KMS-11 (cell line): Measurements from ENCODE around the gene NMRAL1.

ENCODE experiments used
- H2AFZ ChIP-seq: fragments of 200-600 bp; sonication (generic); 2 replicates; pipeline ENCODE4 v1.6.1; 2016; ENCODE audit warnings: antibody characterized with exemption, mixed run types, low read depth
- H3K27ac ChIP-seq: fragments of 200-600 bp; sonication (generic); 2 replicates; pipeline ENCODE4 v1.6.1; 2016; ENCODE audit warnings: mild to moderate bottlenecking, mixed run types
- H3K27me3 ChIP-seq: fragments of 200-600 bp; sonication (generic); 2 replicates; pipeline ENCODE4 v1.6.1; 2017; ENCODE audit warnings: mild to moderate bottlenecking, low read depth, mixed run types, moderate library complexity; ENCODE audit not compliant: insufficient read depth
- H3K36me3 ChIP-seq: fragments of 200-600 bp; sonication (generic); 2 replicates; pipeline ENCODE4 v1.6.1; 2017; ENCODE audit warnings: mild to moderate bottlenecking, mixed run types; ENCODE audit not compliant: insufficient read depth
- H3K4me1 ChIP-seq: fragments of 200-600 bp; sonication (generic); 2 replicates; pipeline ENCODE4 v1.6.1; 2016; ENCODE audit warnings: mild to moderate bottlenecking, low read depth, mixed run types; ENCODE audit not compliant: poor library complexity, severe bottlenecking
- H3K4me2 ChIP-seq: fragments of 200-600 bp; sonication (generic); 2 replicates; pipeline ENCODE4 v1.7.0; 2016; ENCODE audit warnings: mild to moderate bottlenecking, mixed run types
- H3K4me3 ChIP-seq: fragments of 200-600 bp; sonication (generic); IDR thresholded peaks from 2 replicates; pipeline ENCODE4 v1.6.1; 2017; ENCODE audit warnings: low read depth, low read length, mixed read lengths; ENCODE audit not compliant: insufficient read depth
- H3K79me2 ChIP-seq: fragments of 200-600 bp; sonication (generic); 2 replicates; pipeline ENCODE4 v1.6.1; 2016; ENCODE audit warnings: low read depth, mixed run types; ENCODE audit not compliant: insufficient read depth
- H3K9ac ChIP-seq: fragments of 200-600 bp; sonication (generic); 2 replicates; pipeline ENCODE4 v1.6.1; 2016; ENCODE audit warnings: mild to moderate bottlenecking, mixed run types
- H4K20me1 ChIP-seq: fragments of 200-600 bp; sonication (generic); 2 replicates; pipeline ENCODE4 v1.6.1; 2016; ENCODE audit warnings: mild to moderate bottlenecking, mixed run types; ENCODE audit not compliant: insufficient read depth
- TF ChIP-seq, protein P1 (sequence below): fragments of 200-600 bp; sonication (generic); conservative IDR thresholded peaks from 2 replicates; pipeline ENCODE4 v1.6.1; 2017; ENCODE audit warnings: low read depth, mild to moderate bottlenecking, antibody characterized with exemption, low read length, moderate library complexity, mixed read lengths

The NMRAL1 gene

DNA sequence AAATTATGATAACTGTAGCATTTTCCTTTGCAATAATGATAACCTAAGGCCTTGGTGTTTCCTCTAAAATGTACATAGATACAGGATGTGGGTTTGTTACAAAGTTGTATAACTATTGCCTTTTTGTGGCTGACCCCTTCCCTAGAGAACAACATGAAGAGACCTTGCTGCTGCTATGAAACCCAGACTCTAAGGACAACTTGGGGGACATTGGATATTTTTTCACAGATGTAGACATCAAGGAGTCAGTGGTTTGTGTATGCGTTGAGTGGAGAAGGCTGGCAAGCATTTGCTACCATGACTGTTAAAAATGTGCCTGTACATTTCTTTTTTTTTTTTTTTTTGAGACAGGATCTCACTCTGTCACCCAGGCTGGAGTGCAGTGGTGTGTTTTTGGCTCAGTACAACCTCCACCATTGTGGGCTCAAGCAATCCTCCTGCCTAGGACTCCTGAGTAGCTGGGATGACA, 14.1 kb upstream of the NMRAL1 start:
- TF ChIP-seq, protein P1, sequence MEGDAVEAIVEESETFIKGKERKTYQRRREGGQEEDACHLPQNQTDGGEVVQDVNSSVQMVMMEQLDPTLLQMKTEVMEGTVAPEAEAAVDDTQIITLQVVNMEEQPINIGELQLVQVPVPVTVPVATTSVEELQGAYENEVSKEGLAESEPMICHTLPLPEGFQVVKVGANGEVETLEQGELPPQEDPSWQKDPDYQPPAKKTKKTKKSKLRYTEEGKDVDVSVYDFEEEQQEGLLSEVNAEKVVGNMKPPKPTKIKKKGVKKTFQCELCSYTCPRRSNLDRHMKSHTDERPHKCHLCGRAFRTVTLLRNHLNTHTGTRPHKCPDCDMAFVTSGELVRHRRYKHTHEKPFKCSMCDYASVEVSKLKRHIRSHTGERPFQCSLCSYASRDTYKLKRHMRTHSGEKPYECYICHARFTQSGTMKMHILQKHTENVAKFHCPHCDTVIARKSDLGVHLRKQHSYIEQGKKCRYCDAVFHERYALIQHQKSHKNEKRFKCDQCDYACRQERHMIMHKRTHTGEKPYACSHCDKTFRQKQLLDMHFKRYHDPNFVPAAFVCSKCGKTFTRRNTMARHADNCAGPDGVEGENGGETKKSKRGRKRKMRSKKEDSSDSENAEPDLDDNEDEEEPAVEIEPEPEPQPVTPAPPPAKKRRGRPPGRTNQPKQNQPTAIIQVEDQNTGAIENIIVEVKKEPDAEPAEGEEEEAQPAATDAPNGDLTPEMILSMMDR = no peak
- Histone ChIP-seq H3K27ac (no peak overlapping the region), H3K36me3 (no peaks in the 10 kb centered on the region), H3K4me2 (no peak overlapping the region), H3K4me3 (no peak overlapping the region), H4K20me1 (no peaks in the 10 kb centered on the region), H3K9ac (no peak overlapping the region), H2AFZ (no peak overlapping the region), H3K4me1 (no peaks in the 10 kb centered on the region), H3K79me2 (no peaks in the 10 kb centered on the region), H3K27me3 (no peaks in the 10 kb centered on the region)

DNA sequence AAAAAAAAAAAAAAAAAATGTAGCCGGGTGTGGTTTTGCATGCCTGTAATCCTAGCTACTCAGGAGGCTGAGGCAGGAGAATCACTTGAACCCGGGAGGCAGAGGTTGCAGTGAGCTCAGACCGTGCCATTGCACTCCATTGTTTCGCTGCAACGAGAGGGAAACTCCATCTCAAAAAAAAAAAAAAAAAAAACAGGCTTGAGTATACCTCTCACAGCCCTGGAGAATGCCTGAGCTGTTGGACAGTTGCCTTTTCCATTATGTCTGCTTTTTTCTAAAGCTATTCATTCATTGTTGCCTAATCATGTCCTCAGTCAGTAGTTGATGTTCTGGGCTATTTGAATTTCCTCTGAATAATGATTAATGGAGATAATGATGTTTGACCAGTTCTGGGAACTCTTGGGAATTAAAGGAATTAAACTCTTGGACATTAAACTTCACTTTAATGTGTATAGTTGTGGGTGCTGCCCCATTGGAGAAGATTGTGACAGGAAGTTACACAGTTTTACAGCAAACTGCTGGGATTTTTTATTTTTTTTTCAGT, 13.6 kb upstream of the NMRAL1 start:
- Histone ChIP-seq H2AFZ (no peak overlapping the region), H3K9ac (no peak overlapping the region)

DNA sequence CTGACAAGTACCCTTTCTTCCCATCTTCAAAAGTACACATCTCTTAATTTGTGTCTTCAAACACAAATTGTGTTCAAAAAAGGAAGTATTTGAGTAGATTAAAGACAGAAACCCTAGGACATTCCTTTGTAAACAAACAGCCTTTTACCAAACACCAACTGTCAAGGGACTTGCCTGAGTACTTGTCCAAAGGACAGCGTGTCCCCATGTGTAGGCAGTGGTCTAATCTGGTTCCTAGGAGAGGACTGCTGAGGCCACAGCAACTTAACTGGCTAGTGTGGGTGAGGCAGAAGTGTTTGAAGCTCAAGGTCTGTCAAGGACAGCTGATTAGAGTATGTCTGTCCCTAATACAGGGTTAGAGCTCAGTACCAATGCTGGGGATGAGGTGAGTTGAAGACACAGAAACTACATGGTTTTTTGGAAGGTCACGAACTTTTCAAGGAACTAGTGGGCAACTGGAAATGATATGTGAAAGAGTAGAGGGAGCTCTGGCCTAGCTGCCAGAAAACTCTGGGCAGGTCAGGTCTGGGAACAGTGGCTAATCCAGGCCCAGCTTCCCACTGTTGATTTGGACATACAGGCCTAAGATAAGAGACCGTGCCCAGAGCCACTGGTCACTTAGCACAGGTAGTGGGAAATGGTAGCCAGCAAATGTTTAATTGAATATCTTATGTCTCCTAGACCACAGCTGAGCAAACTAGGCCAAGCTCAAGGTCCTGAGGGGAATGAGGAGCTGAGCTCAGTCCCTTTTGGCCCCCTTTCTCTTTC, 11.9 kb upstream of the NMRAL1 start:
- Histone ChIP-seq H3K4me3 (no peak overlapping the region), H3K4me1 (no peaks in the 10 kb centered on the region), H3K4me2 (no peak overlapping the region), H2AFZ (no peak overlapping the region), H4K20me1 (no peaks in the 10 kb centered on the region), H3K27ac (no peak overlapping the region), H3K27me3 (no peaks in the 10 kb centered on the region), H3K36me3 (no peaks in the 10 kb centered on the region), H3K9ac (no peak overlapping the region), H3K79me2 (no peaks in the 10 kb centered on the region)
- TF ChIP-seq, protein P1 = no peak

More for the DNA sequence above, 13.6 kb upstream of the NMRAL1 start:
- Histone ChIP-seq H3K4me2 (no peak overlapping the region), H3K4me1 (no peaks in the 10 kb centered on the region), H3K79me2 (no peaks in the 10 kb centered on the region), H3K27me3 (no peaks in the 10 kb centered on the region), H4K20me1 (no peaks in the 10 kb centered on the region), H3K27ac (no peak overlapping the region), H3K36me3 (no peaks in the 10 kb centered on the region), H3K4me3 (no peak overlapping the region)
- TF ChIP-seq, protein P1 = no peak

DNA sequence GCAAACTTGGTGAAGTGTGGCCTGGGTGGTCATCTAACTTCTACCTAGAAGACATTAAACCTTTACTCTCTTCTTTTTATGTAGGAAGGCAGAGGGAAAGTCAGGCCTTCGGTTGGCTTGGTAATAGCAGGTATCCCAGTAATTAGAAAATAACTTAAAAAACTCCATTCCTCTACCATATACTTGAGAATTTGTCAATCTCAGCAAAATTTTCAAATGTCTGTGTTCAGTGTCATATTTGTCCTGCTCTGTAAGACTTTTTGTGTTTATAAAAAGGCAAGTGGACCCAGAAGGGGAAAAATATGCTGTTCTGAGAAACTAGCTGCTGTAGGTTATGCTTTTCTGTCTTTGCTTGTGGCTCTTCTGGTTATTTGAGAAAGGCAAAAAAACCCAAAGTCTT, 7.5 kb upstream of the NMRAL1 start:
- peaks cover 5% of the 10 kb centered on the region for H3K4me1 ChIP-seq
- no peak overlapping the region for H3K27ac ChIP-seq
- H3K4me3 ChIP-seq = no peak overlapping the region
- TF ChIP-seq, protein P1 = no peak
- no peak overlapping the region for H2AFZ ChIP-seq
- H3K79me2 ChIP-seq = peaks cover 15% of the 10 kb centered on the region; the same call in 1 of the 2 replicates
- no peak overlapping the region for H3K4me2 ChIP-seq
- no peaks in the 10 kb centered on the region for H3K27me3 ChIP-seq
- no peaks in the 10 kb centered on the region for H3K36me3 ChIP-seq
- no peaks in the 10 kb centered on the region for H4K20me1 ChIP-seq
- H3K9ac ChIP-seq = no peak overlapping the region
